ENCODE results near the gene CNTNAP3B. TPM values are rescaled to one million over a fixed set of nuclear protein-coding genes. Genes with fewer than 3 reads are reported as not detected.
"Not testable (repeated sequence)": the region's sequence is repeated elsewhere in the genome, so short reads cannot be mapped to it uniquely, and the experiment has no call there.

CNTNAP3B gene
- total RNA-seq, 1 donor from 2014 or later = 0.64 TPM

- DNase-seq; H3K27ac Mint-ChIP-seq; ATAC-seq (ENCODE audit: low read depth); H3K36me3 Mint-ChIP-seq (ENCODE audit: low read depth); H3K9me3 Mint-ChIP-seq; H3K4me3 Mint-ChIP-seq; POLR2A ChIA-PET; H3K27me3 Mint-ChIP-seq; H3K4me1 Mint-ChIP-seq; CTCF ChIA-PET; intact Hi-C loops (cut with micrococcal nuclease): not testable (repeated sequence)
Measured at GRCh38 chr9:42050701-42051100, 78.5 kb downstream of the CNTNAP3B start.

GRCh38 chr9:42044422-42045010, 84.7 kb downstream of the CNTNAP3B start:
- ATAC-seq (ENCODE audit: low read depth); H3K27me3 Mint-ChIP-seq; H3K4me3 Mint-ChIP-seq; H3K4me1 Mint-ChIP-seq; intact Hi-C loops (cut with micrococcal nuclease); H3K36me3 Mint-ChIP-seq (ENCODE audit: low read depth); H3K9me3 Mint-ChIP-seq; POLR2A ChIA-PET; CTCF ChIA-PET; H3K27ac Mint-ChIP-seq; DNase-seq: not testable (repeated sequence)

- POLR2A ChIA-PET; H3K9me3 Mint-ChIP-seq; H3K27me3 Mint-ChIP-seq; DNase-seq; H3K4me1 Mint-ChIP-seq; intact Hi-C loops (cut with micrococcal nuclease); H3K4me3 Mint-ChIP-seq; ATAC-seq (ENCODE audit: low read depth); H3K36me3 Mint-ChIP-seq (ENCODE audit: low read depth); H3K27ac Mint-ChIP-seq; CTCF ChIA-PET: not testable (repeated sequence)
Measured at GRCh38 chr9:42033541-42033940, 95.7 kb downstream of the CNTNAP3B start.

GRCh38 chr9:42020639-42021038, 108.6 kb downstream of the CNTNAP3B start:
- H3K4me1 Mint-ChIP-seq; H3K27me3 Mint-ChIP-seq; DNase-seq; ATAC-seq (ENCODE audit: low read depth); POLR2A ChIA-PET; H3K27ac Mint-ChIP-seq; CTCF ChIA-PET; H3K4me3 Mint-ChIP-seq; H3K9me3 Mint-ChIP-seq; H3K36me3 Mint-ChIP-seq (ENCODE audit: low read depth); intact Hi-C loops (cut with micrococcal nuclease): not testable (repeated sequence)

GRCh38 chr9:42018220-42018922, 110.9 kb downstream of the CNTNAP3B start:
- ATAC-seq (ENCODE audit: low read depth); H3K9me3 Mint-ChIP-seq; H3K36me3 Mint-ChIP-seq (ENCODE audit: low read depth); POLR2A ChIA-PET; H3K4me3 Mint-ChIP-seq; intact Hi-C loops (cut with micrococcal nuclease); CTCF ChIA-PET; H3K27me3 Mint-ChIP-seq; H3K27ac Mint-ChIP-seq; H3K4me1 Mint-ChIP-seq; DNase-seq: not testable (repeated sequence)

GRCh38 chr9:42014317-42014716, 114.9 kb downstream of the CNTNAP3B start:
- H3K4me1 Mint-ChIP-seq; H3K4me3 Mint-ChIP-seq; H3K27me3 Mint-ChIP-seq; H3K27ac Mint-ChIP-seq; H3K36me3 Mint-ChIP-seq (ENCODE audit: low read depth); CTCF ChIA-PET; intact Hi-C loops (cut with micrococcal nuclease); POLR2A ChIA-PET; DNase-seq; ATAC-seq (ENCODE audit: low read depth); H3K9me3 Mint-ChIP-seq: not testable (repeated sequence)

- H3K4me1 Mint-ChIP-seq; H3K27me3 Mint-ChIP-seq; H3K4me3 Mint-ChIP-seq; CTCF ChIA-PET; POLR2A ChIA-PET; H3K36me3 Mint-ChIP-seq (ENCODE audit: low read depth); ATAC-seq (ENCODE audit: low read depth); DNase-seq; H3K27ac Mint-ChIP-seq; intact Hi-C loops (cut with micrococcal nuclease); H3K9me3 Mint-ChIP-seq: not testable (repeated sequence)
Measured at GRCh38 chr9:41991607-41992006, 137.6 kb downstream of the CNTNAP3B start.

- H3K36me3 Mint-ChIP-seq (ENCODE audit: low read depth); H3K27me3 Mint-ChIP-seq; intact Hi-C loops (cut with micrococcal nuclease); ATAC-seq (ENCODE audit: low read depth); H3K4me1 Mint-ChIP-seq; POLR2A ChIA-PET; H3K9me3 Mint-ChIP-seq; DNase-seq; H3K4me3 Mint-ChIP-seq; H3K27ac Mint-ChIP-seq; CTCF ChIA-PET: not testable (repeated sequence)
Measured at GRCh38 chr9:41980271-41980670, 149.0 kb downstream of the CNTNAP3B start.

- CTCF ChIA-PET; H3K27ac Mint-ChIP-seq; POLR2A ChIA-PET; H3K4me1 Mint-ChIP-seq; H3K9me3 Mint-ChIP-seq; H3K27me3 Mint-ChIP-seq; intact Hi-C loops (cut with micrococcal nuclease); ATAC-seq (ENCODE audit: low read depth); H3K36me3 Mint-ChIP-seq (ENCODE audit: low read depth); DNase-seq; H3K4me3 Mint-ChIP-seq: not testable (repeated sequence)
Measured at GRCh38 chr9:41977965-41978600, 151.1 kb downstream of the CNTNAP3B start.

GRCh38 chr9:41974906-41975305, 154.3 kb downstream of the CNTNAP3B start:
- H3K27me3 Mint-ChIP-seq; intact Hi-C loops (cut with micrococcal nuclease); H3K36me3 Mint-ChIP-seq (ENCODE audit: low read depth); DNase-seq; H3K4me3 Mint-ChIP-seq; CTCF ChIA-PET; ATAC-seq (ENCODE audit: low read depth); H3K4me1 Mint-ChIP-seq; H3K27ac Mint-ChIP-seq; POLR2A ChIA-PET; H3K9me3 Mint-ChIP-seq: not testable (repeated sequence)

- H3K4me3 Mint-ChIP-seq; H3K27ac Mint-ChIP-seq; H3K27me3 Mint-ChIP-seq; CTCF ChIA-PET; intact Hi-C loops (cut with micrococcal nuclease); POLR2A ChIA-PET; DNase-seq; H3K36me3 Mint-ChIP-seq (ENCODE audit: low read depth); H3K4me1 Mint-ChIP-seq; ATAC-seq (ENCODE audit: low read depth); H3K9me3 Mint-ChIP-seq: not testable (repeated sequence)
Measured at GRCh38 chr9:41953007-41953406, 176.2 kb downstream of the CNTNAP3B start.

- CTCF ChIA-PET, POLR2A ChIA-PET, H3K27me3 Mint-ChIP-seq: not testable (repeated sequence)
Measured at GRCh38 chr9:41941738-41942137, 187.5 kb downstream of the CNTNAP3B start.

More at GRCh38 chr9:41941738-41942137, 187.5 kb downstream of the CNTNAP3B start:
- H3K36me3 Mint-ChIP-seq (ENCODE audit: low read depth); H3K4me3 Mint-ChIP-seq; H3K27ac Mint-ChIP-seq; DNase-seq; H3K9me3 Mint-ChIP-seq; H3K4me1 Mint-ChIP-seq; intact Hi-C loops (cut with micrococcal nuclease); ATAC-seq (ENCODE audit: low read depth): not testable (repeated sequence)

Measured in activated B cell treated with CpG ODN at 0.5 μM for 24 hours (primary cell).